Mesothelial cell of epicardium (in vitro differentiated cells): ENCODE data around the gene EOMES. TPM values are rescaled to one million over a fixed set of nuclear protein-coding genes. Genes with fewer than 3 reads are reported as not detected.

Source experiments
- DNase-seq, 2 experiments: peaks; one replicate each; pipeline ENCODE4 v3.0.0; 2021; ENCODE audit warnings: low spot score in 2 of 2; ENCODE audit not compliant: unreplicated experiment in 2 of 2
- H3K27ac Mint-ChIP-seq: 2 replicates; pipeline ENCODE4 v1.8.0; 2021; ENCODE audit warnings: mixed read lengths
- H3K27me3 Mint-ChIP-seq: 2 replicates; pipeline ENCODE4 v1.8.0; 2021; ENCODE audit warnings: low read depth, mixed read lengths
- H3K36me3 Mint-ChIP-seq: 2 replicates; pipeline ENCODE4 v1.8.0; 2021; ENCODE audit warnings: mixed read lengths
- H3K4me1 Mint-ChIP-seq: 2 replicates; pipeline ENCODE4 v1.8.0; 2021; ENCODE audit warnings: mixed read lengths
- H3K4me3 Mint-ChIP-seq: 2 replicates; pipeline ENCODE4 v1.8.0; 2021; ENCODE audit warnings: mild to moderate bottlenecking, moderate library complexity, mixed read lengths
- H3K9me3 Mint-ChIP-seq: 2 replicates; pipeline ENCODE4 v1.8.0; 2021; ENCODE audit warnings: mixed read lengths
- CTCF ChIP-seq: fragments of 200-600 bp; sonication (generic); IDR thresholded peaks from one replicate; pipeline ENCODE4 v1.5.0; 2021; ENCODE audit warnings: antibody characterized with exemption; ENCODE audit not compliant: unreplicated experiment
- total RNA-seq: library from RNA; stranded (reverse); gene quantifications from 3 replicates; pipeline ENCODE4 v1.2.1, GENCODE V29; 2021

The EOMES gene
- total RNA-seq, 1 donor from 2014 or later: not detected

- H3K36me3 Mint-ChIP-seq: peaks cover 2% of the 10 kb centered on the region
- no peak for TF ChIP-seq CTCF
- no peaks in the 10 kb centered on the region for H3K4me1 Mint-ChIP-seq
- H3K9me3 Mint-ChIP-seq: peaks cover 36% of the 10 kb centered on the region
- no peaks in the 10 kb centered on the region for H3K27me3 Mint-ChIP-seq
- no peak overlapping the region for H3K4me3 Mint-ChIP-seq
- DNase-seq: no peak
- H3K27ac Mint-ChIP-seq: no peak overlapping the region
Measured at GRCh38 chr3:27688053-27688452, 34.1 kb downstream of the EOMES start.

- H3K27me3 Mint-ChIP-seq: no peaks in the 10 kb centered on the region
- peaks cover 2% of the 10 kb centered on the region for H3K36me3 Mint-ChIP-seq
- no peak overlapping the region for H3K4me3 Mint-ChIP-seq
- H3K4me1 Mint-ChIP-seq: no peaks in the 10 kb centered on the region
- peaks cover 24% of the 10 kb centered on the region for H3K9me3 Mint-ChIP-seq
- no peak for DNase-seq
- TF ChIP-seq CTCF: no peak
- H3K27ac Mint-ChIP-seq: no peak overlapping the region
Measured at GRCh38 chr3:27686642-27687041, 35.5 kb downstream of the EOMES start.

- H3K27me3 Mint-ChIP-seq: no peaks in the 10 kb centered on the region
- H3K4me1 Mint-ChIP-seq: peaks cover 10% of the 10 kb centered on the region
- no peaks in the 10 kb centered on the region for H3K36me3 Mint-ChIP-seq
- H3K27ac Mint-ChIP-seq: no peak overlapping the region
- H3K9me3 Mint-ChIP-seq: peaks cover 13% of the 10 kb centered on the region
- no peak for DNase-seq
- no peak overlapping the region for H3K4me3 Mint-ChIP-seq
- no peak for TF ChIP-seq CTCF
Measured at GRCh38 chr3:27685474-27685873, 36.6 kb downstream of the EOMES start.

- Mint-ChIP-seq H3K36me3 (no peaks in the 10 kb centered on the region), H3K4me1 (peaks cover 10% of the 10 kb centered on the region), H3K9me3 (peaks cover 2% of the 10 kb centered on the region), H3K27me3 (no peaks in the 10 kb centered on the region), H3K4me3 (no peak overlapping the region), H3K27ac (no peak overlapping the region)
- TF ChIP-seq CTCF: no peak
- DNase-seq: no peak
Measured at GRCh38 chr3:27684302-27684701, 37.8 kb downstream of the EOMES start.

GRCh38 chr3:27681249-27681748, 40.8 kb downstream of the EOMES start:
- Mint-ChIP-seq H3K4me3 (peak overlapping the region; percentile 57), H3K27me3 (no peaks in the 10 kb centered on the region), H3K36me3 (no peaks in the 10 kb centered on the region), H3K27ac (peak overlapping the region; percentile 95), H3K9me3 (no peaks in the 10 kb centered on the region), H3K4me1 (peaks cover 10% of the 10 kb centered on the region)
- peak; percentile 83 for TF ChIP-seq CTCF
- DNase-seq: no peak
